DMS 273 treated with DMSO at 0.1 percent for 48 hours (cell line): ENCODE data around the gene FRK.

ENCODE experiments used
- DNase-seq: peaks from one replicate; lab custom pipeline; 2025; lab: John Stamatoyannopoulos, UW

FRK gene

GRCh38 chr6:115885636-115886366 is 174.9 kb downstream of the FRK start:
- DNase-seq, result no peak

GRCh38 chr6:115882771-115883170 is 177.9 kb downstream of the FRK start:
- no peak for DNase-seq

- DNase-seq, result no peak
Observed at GRCh38 chr6:115882174-115882573, 178.5 kb downstream of the FRK start.
